K562 (cell line): Measurements from ENCODE around the gene CAB39. TPM values are rescaled to one million over a fixed set of nuclear protein-coding genes. Genes with fewer than 3 reads are reported as not detected.

Source experiments
- ATAC-seq: fragments of 200-7000 bp; cut with Tn5 transposase; 3 replicates; pipeline ENCODE4 v1.9.1; 2020; ENCODE audit warnings: moderate library complexity
- BruUV-seq: library from RNA; stranded (reverse); fragments of 400-500 nt; replicated peaks from 2 replicates; lab custom pipeline; 2021; lab: Mats Ljungman, UMichigan
- CTCF ChIA-PET: fragments of 300-600 bp; formaldehyde crosslinking; extraction: SDS; loops from one replicate; lab custom pipeline; 2021; ENCODE audit warnings: low intra/inter-chr PET ratio; lab: Yijun Ruan, JAX
- POLR2A ChIA-PET: fragments of 300-600, 350-650 bp; sonication (Branson Sonifier 250); formaldehyde crosslinking; extraction: SDS; loops from one replicate; lab custom pipeline; 2021; ENCODE audit warnings: antibody characterized with exemption, inconsistent platforms; lab: Yijun Ruan, JAX
- DNase-seq, 4 experiments: peaks; one replicate each; pipeline versions ENCODE4 v3.0.0 to v3.0.0-alpha.2; 2011 to 2018; ENCODE audit warnings: low spot score in 3 of 4, mixed read lengths in 3 of 4; ENCODE audit errors: extremely low read depth in 1 of 4
- FAIRE-seq: peaks from 2 replicates; lab custom pipeline; 2011; peaks lifted over from hg19 to GRCh38; lab: Jason Lieb, UNC
- H2AFZ ChIP-seq: 2 replicates; pipeline ENCODE4 v1.6.0; 2011; ENCODE audit warnings: low read depth, low read length, control low read depth, inconsistent platforms
- H3K27ac ChIP-seq: fragments of 200-600 bp; 3 replicates; pipeline ENCODE4 v1.8.0; 2011; ENCODE audit warnings: low read depth, mild to moderate bottlenecking, control low read depth, inconsistent platforms, low read length, moderate library complexity, mixed read lengths; ENCODE audit errors: extremely low read depth
- H3K27me3 ChIP-seq, 2 experiments: fragments of 300-600 bp in 1 of 2; 2 replicates in 1 of 2; 3 replicates in 1 of 2; pipeline versions ENCODE4 v1.6.0 to v1.8.0; 2011; ENCODE audit warnings: inconsistent platforms in 2 of 2, low read length in 2 of 2, mild to moderate bottlenecking in 1 of 2, mixed read lengths in 1 of 2, moderate library complexity in 1 of 2; ENCODE audit not compliant: control insufficient read depth in 2 of 2, insufficient read depth in 2 of 2
- H3K36me3 ChIP-seq: fragments of 300-600 bp; 3 replicates; pipeline ENCODE4 v1.8.0; 2011; ENCODE audit warnings: mild to moderate bottlenecking, low read length, inconsistent platforms; ENCODE audit not compliant: control insufficient read depth, insufficient read depth
- H3K4me1 ChIP-seq, 2 experiments: fragments of 200-600 bp in 1 of 2; replicated peaks in 1 of 2; 2 replicates in 1 of 2; 3 replicates in 1 of 2; pipeline versions ENCODE4 v1.5.1 to v1.8.0; 2011; ENCODE audit warnings: inconsistent platforms in 2 of 2, low read length in 2 of 2, mild to moderate bottlenecking in 1 of 2, mixed read lengths in 1 of 2, moderate library complexity in 1 of 2; ENCODE audit not compliant: control insufficient read depth in 2 of 2, insufficient read depth in 2 of 2
- H3K4me2 ChIP-seq: 2 replicates; pipeline ENCODE4 v1.6.1; 2011; ENCODE audit warnings: low read length, control low read depth, inconsistent platforms, mixed read lengths; ENCODE audit not compliant: insufficient read depth
- H3K4me3 ChIP-seq: fragments of 200-600 bp; sonication (generic), shearing (Covaris generic); 2 replicates; pipeline ENCODE4 v1.5.1; 2016; ENCODE audit warnings: control low read depth, inconsistent platforms
- H3K79me2 ChIP-seq: fragments of 200-600 bp; 3 replicates; pipeline ENCODE4 v1.8.0; 2011; ENCODE audit warnings: low read length, inconsistent platforms; ENCODE audit not compliant: control insufficient read depth, insufficient read depth
- H3K9ac ChIP-seq, 2 experiments: 2 replicates each; pipeline versions ENCODE4 v1.6.0 to v1.6.1; 2011; ENCODE audit warnings: low read depth in 2 of 2, low read length in 2 of 2, control low read depth in 1 of 2, inconsistent platforms in 1 of 2, mild to moderate bottlenecking in 1 of 2, mixed read lengths in 1 of 2; ENCODE audit not compliant: insufficient read depth in 1 of 2
- H3K9me1 ChIP-seq: one replicate; pipeline ENCODE4 v1.6.0; 2011; ENCODE audit warnings: inconsistent platforms, mild to moderate bottlenecking, low read length, moderate library complexity; ENCODE audit not compliant: control insufficient read depth, insufficient read depth
- H3K9me3 ChIP-seq: replicated peaks from 2 replicates; pipeline ENCODE4 v1.5.1; 2011; ENCODE audit warnings: low read depth, low read length, inconsistent platforms; ENCODE audit not compliant: control insufficient read depth, insufficient read depth
- H4K20me1 ChIP-seq: replicated peaks from 2 replicates; pipeline ENCODE4 v1.6.1; 2011; ENCODE audit warnings: low read length, inconsistent platforms, mixed read lengths; ENCODE audit not compliant: control insufficient read depth, insufficient read depth
- BACH1 ChIP-seq: fragments of 200-800 bp; sonication (Bioruptor generic); IDR thresholded peaks from 2 replicates; pipeline ENCODE4 v1.6.1; 2016; ENCODE audit warnings: missing genetic modification characterization, missing compliant biosample characterization
- DMBX1 ChIP-seq: fragments of 250-450 bp; sonication (Bioruptor Pico); IDR thresholded peaks from 2 replicates; pipeline ENCODE4 v1.8.0; 2022; ENCODE audit warnings: inconsistent platforms, mild to moderate bottlenecking, moderate library complexity, borderline replicate concordance
- ILF3 ChIP-seq: fragments of 450-650 bp; IDR thresholded peaks from 2 replicates; pipeline ENCODE4 v1.6.1; 2018; ENCODE audit warnings: antibody characterized with exemption, mild to moderate bottlenecking, moderate library complexity, borderline replicate concordance
- MTA3 ChIP-seq: fragments of 450-650 bp; formaldehyde crosslinking; IDR thresholded peaks from 2 replicates; pipeline ENCODE4 v1.6.1; 2017; ENCODE audit warnings: mild to moderate bottlenecking, borderline replicate concordance
- NCOA4 ChIP-seq: fragments of 450-650 bp; IDR thresholded peaks from 2 replicates; pipeline ENCODE4 v1.6.1; 2018; ENCODE audit warnings: mild to moderate bottlenecking; ENCODE audit not compliant: partially characterized antibody
- SNRNP70 ChIP-seq: fragments of 200-400 bp; formaldehyde crosslinking; optimal IDR thresholded peaks from 2 replicates; pipeline ENCODE3; 2017; ENCODE audit warnings: low read depth, low read length
- SPI1 ChIP-seq: IDR thresholded peaks from 2 replicates; pipeline ENCODE4 v1.6.1; 2011; ENCODE audit warnings: low read depth, low read length, control low read depth, borderline replicate concordance
- SREBF1 ChIP-seq: fragments of 150-350 bp; IDR thresholded peaks from 2 replicates; pipeline ENCODE4 v1.6.1; 2014; ENCODE audit warnings: antibody characterized with exemption, low read depth, low read length, borderline replicate concordance
- ZNF24 ChIP-seq: fragments of 450-650 bp; IDR thresholded peaks from 2 replicates; pipeline ENCODE4 v1.6.1; 2016
- in situ Hi-C: fragments of 300-500 bp; cut with MboI; formaldehyde crosslinking; loops from 4 replicates; pipeline ENCODE4 v1.15.0; 2018; ENCODE audit warnings: inconsistent platforms, mixed read lengths
- intact Hi-C: fragments of 100-400 bp; cut with micrococcal nuclease; formaldehyde crosslinking; loops from 2 replicates; pipeline ENCODE4 v1.14.2; 2022
- polyA plus RNA-seq, 8 experiments: library from polyadenylated mRNA; depleted of rRNA in 4 of 8; stranded (reverse) in 5 of 8; unstranded in 3 of 8; fragments of >200 nt; fragmentation: Nextera tagmentation in 2 of 8; fragmentation: Illumina TruSeq in 1 of 8; extraction: Ambion mirVana in 2 of 8; extraction: Trizol in 1 of 8; gene quantifications; 2 replicates each; pipeline versions ENCODE4 v1.2.1 to v1.2.3, GENCODE V29; 2011 to 2014; ENCODE audit warnings: inconsistent platforms in 1 of 8, missing spikeins in 1 of 8
- total RNA-seq, 7 experiments: library from RNA; depleted of rRNA in 6 of 7; stranded (reverse); fragments of >200 nt in 6 of 7; fragmentation: Illumina TruSeq in 2 of 7; extraction: Trizol in 2 of 7; gene quantifications; 2 replicates each; pipeline versions ENCODE4 v1.2.1 to v1.2.3, GENCODE V29; 2011 to 2021; ENCODE audit warnings: low replicate concordance in 1 of 7
- TF ChIP-seq, protein P1 (sequence below), 2 experiments: fragments of 150-350 bp in 1 of 2; IDR thresholded peaks; 2 replicates each; pipeline ENCODE4 v1.6.1; 2012 to 2016; ENCODE audit warnings: low read depth in 2 of 2, low read length in 2 of 2, mild to moderate bottlenecking in 1 of 2, moderate library complexity in 1 of 2
- TF ChIP-seq, protein P2 (sequence below): fragments of 250-450 bp; sonication (Bioruptor Pico); IDR thresholded peaks from 2 replicates; pipeline ENCODE4 v1.5.1; 2021; ENCODE audit warnings: mild to moderate bottlenecking
- TF ChIP-seq, protein P3 (sequence below): fragments of 250-450 bp; sonication (Bioruptor Pico); IDR thresholded peaks from 2 replicates; pipeline ENCODE4 v1.5.0; 2021; ENCODE audit warnings: mild to moderate bottlenecking, moderate library complexity
- TF ChIP-seq, protein P4 (sequence below): fragments of 200-800 bp; sonication (Bioruptor generic); IDR thresholded peaks from 2 replicates; pipeline ENCODE4 v1.6.1; 2017; ENCODE audit warnings: missing genetic modification characterization, missing compliant biosample characterization

CAB39 gene
- total and polyA plus RNA-seq, 9 of the 15 experiments (the other 6 are each of a cell fraction or from before 2014, with no cell fraction given), result 27.2 to 94.4 (median 70.1) TPM

DNA sequence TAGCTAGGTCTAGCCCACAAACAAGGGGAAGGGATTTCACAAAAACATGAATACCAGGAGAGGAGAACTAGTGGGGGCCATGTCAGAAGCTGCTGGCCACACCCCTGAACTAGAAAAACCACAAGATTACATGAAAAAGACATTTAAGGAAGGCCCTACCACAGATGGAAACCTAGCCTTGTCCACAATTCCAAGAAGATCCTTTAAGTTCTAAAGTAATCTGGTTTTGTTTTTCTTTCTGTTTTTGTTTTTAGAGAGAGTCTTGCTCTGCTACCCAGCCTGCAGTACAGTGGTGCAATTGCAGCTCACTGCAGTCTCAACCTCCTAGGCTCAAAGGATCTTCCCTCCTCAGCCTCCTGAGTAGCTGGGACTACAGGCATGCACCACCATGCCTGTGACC, 34.2 kb upstream of the CAB39 start:
- intact Hi-C loops (no loop called here), in situ Hi-C loops (no loop called here)
- POLR2A ChIA-PET, result no interaction called here
- H3K9me1 ChIP-seq, result no peaks in the 10 kb centered on the region
- no peak overlapping the region for H3K4me3 ChIP-seq
- no peaks in the 10 kb centered on the region for H3K79me2 ChIP-seq
- H3K4me2 ChIP-seq, result no peak overlapping the region
- H3K27ac ChIP-seq, result no peak overlapping the region
- no peak for FAIRE-seq
- 0 out of 2 replicates have a peak overlapping the region, but pooled peaks have one; percentile 51 for H2AFZ ChIP-seq
- CTCF ChIA-PET, result no interaction called here
- DNase-seq, result no peak
- no peaks in the 10 kb centered on the region for H3K27me3 ChIP-seq
- H4K20me1 ChIP-seq, result no peaks in the 10 kb centered on the region
- peaks cover 3% of the 10 kb centered on the region; the same call in 1 of the 2 replicates for H3K9me3 ChIP-seq
- ATAC-seq, result no peak
- BruUV-seq, result no TSS peak
- H3K4me1 ChIP-seq, result peaks cover 9 to 11% of the 10 kb centered on the region in 2 experiments; a peak in 4 of 5 replicates
- H3K36me3 ChIP-seq, result no peaks in the 10 kb centered on the region
- no peak overlapping the region for H3K9ac ChIP-seq
- TF ChIP-seq, protein P1, sequence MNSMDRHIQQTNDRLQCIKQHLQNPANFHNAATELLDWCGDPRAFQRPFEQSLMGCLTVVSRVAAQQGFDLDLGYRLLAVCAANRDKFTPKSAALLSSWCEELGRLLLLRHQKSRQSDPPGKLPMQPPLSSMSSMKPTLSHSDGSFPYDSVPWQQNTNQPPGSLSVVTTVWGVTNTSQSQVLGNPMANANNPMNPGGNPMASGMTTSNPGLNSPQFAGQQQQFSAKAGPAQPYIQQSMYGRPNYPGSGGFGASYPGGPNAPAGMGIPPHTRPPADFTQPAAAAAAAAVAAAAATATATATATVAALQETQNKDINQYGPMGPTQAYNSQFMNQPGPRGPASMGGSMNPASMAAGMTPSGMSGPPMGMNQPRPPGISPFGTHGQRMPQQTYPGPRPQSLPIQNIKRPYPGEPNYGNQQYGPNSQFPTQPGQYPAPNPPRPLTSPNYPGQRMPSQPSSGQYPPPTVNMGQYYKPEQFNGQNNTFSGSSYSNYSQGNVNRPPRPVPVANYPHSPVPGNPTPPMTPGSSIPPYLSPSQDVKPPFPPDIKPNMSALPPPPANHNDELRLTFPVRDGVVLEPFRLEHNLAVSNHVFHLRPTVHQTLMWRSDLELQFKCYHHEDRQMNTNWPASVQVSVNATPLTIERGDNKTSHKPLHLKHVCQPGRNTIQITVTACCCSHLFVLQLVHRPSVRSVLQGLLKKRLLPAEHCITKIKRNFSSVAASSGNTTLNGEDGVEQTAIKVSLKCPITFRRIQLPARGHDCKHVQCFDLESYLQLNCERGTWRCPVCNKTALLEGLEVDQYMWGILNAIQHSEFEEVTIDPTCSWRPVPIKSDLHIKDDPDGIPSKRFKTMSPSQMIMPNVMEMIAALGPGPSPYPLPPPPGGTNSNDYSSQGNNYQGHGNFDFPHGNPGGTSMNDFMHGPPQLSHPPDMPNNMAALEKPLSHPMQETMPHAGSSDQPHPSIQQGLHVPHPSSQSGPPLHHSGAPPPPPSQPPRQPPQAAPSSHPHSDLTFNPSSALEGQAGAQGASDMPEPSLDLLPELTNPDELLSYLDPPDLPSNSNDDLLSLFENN (IDR thresholded peaks at IDR 0.05; ENCODE audit: low read depth in 2 of 2, low read length in 2 of 2), result no peak
- no peak for TF ChIP-seq NCOA4
- TF ChIP-seq ILF3, result no peak
- no peak for TF ChIP-seq SREBF1
- TF ChIP-seq MTA3, result no peak
- TF ChIP-seq, protein P2, sequence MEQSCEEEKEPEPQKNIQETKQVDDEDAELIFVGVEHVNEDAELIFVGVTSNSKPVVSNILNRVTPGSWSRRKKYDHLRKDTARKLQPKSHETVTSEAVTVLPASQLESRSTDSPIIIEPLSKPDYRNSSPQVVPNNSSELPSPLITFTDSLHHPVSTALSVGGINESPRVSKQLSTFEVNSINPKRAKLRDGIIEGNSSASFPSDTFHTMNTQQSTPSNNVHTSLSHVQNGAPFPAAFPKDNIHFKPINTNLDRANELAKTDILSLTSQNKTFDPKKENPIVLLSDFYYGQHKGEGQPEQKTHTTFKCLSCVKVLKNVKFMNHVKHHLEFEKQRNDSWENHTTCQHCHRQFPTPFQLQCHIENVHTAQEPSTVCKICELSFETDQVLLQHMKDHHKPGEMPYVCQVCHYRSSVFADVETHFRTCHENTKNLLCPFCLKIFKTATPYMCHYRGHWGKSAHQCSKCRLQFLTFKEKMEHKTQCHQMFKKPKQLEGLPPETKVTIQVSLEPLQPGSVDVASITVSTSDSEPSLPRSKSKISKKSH, result no peak
- no peak for TF ChIP-seq DMBX1 (CRISPR knock-in tag)
- TF ChIP-seq BACH1 (tag), result no peak
- TF ChIP-seq, protein P3, sequence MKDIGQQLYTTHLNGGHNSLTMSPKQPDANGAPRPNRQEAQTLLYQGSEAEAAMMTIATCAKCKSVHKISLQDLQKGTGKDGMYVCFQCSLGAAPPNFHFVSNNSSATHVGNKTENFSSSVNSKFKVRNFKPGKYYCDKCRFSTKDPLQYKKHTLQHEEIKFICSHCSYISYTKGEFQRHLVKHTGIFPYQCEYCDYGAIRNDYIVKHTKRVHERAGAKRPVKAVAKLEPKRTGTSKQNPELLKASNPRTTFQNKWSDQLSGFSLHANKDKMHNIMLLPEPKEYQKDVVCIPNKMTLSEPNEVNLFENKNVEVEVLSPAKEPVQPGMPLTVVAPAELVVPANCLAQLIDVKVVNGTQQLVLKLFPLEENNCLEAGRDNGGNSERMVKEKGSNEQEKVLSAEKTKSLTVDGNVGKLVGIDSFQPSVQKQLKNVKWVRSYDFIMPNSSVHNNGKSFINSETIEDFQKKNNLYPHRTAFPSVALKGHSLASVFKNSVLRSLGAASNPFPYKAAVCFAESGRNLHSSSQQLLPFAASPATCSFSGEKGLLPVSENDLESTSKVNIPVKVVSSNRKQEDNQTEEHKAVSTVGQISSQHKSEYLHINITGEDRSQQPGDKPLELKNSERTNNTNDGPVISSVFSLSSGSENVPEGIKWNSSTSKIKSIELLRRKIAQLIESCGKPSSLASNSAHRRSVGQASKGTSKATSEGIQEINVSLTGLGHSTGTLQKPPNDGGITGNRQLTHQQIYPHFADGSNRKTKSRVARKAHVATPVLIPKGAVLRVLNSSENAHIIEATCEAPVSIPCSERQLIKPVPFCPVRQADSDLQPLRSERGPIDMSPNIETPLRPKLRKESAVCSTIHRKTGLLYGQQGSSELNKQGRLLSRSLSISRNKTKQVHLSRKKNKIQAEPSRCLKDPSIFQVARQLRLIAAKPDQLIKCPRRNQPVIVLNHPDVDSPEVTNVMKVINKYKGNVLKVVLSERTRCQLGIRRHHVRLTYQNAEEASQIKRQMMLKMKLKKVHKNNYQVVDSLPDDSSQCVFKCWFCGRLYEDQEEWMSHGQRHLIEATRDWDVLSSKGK (CRISPR knock-in tag), result no peak
- no peak for TF ChIP-seq SNRNP70
- TF ChIP-seq ZNF24, result no peak
- TF ChIP-seq, protein P4, sequence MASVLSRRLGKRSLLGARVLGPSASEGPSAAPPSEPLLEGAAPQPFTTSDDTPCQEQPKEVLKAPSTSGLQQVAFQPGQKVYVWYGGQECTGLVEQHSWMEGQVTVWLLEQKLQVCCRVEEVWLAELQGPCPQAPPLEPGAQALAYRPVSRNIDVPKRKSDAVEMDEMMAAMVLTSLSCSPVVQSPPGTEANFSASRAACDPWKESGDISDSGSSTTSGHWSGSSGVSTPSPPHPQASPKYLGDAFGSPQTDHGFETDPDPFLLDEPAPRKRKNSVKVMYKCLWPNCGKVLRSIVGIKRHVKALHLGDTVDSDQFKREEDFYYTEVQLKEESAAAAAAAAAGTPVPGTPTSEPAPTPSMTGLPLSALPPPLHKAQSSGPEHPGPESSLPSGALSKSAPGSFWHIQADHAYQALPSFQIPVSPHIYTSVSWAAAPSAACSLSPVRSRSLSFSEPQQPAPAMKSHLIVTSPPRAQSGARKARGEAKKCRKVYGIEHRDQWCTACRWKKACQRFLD (CRISPR knock-in tag), result no peak
- TF ChIP-seq SPI1, result no peak
